A673 (cell line): ENCODE data around the gene DCAF8. TPM values are rescaled to one million over a fixed set of nuclear protein-coding genes. Genes with fewer than 3 reads are reported as not detected.

Source experiments
- BruUV-seq: library from RNA; stranded (reverse); fragments of 400-500 nt; replicated peaks from 2 replicates; lab custom pipeline; 2021; lab: Mats Ljungman, UMichigan
- CTCF ChIA-PET: fragments of 300-600 bp; sonication (Branson Sonifier 250); formaldehyde crosslinking; loops from one replicate; lab custom pipeline; 2022; ENCODE audit warnings: antibody characterized with exemption; lab: Charles Lee
- POLR2A ChIA-PET: fragments of 300-600 bp; sonication (Branson Sonifier 250); formaldehyde crosslinking; loops from one replicate; lab custom pipeline; 2022; ENCODE audit warnings: antibody characterized with exemption; ENCODE audit not compliant: low non-redundant PET; lab: Charles Lee
- DNase-seq: peaks from one replicate; pipeline ENCODE4 v3.0.0-alpha.2; 2015; ENCODE audit warnings: low spot score
- H3K27ac ChIP-seq: fragments of 200-600 bp; sonication (generic); 2 replicates; pipeline ENCODE4 v1.5.1; 2016; ENCODE audit warnings: mixed run types, low read depth, mild to moderate bottlenecking, mixed read lengths, antibody characterized with exemption, low read length; ENCODE audit not compliant: poor library complexity, severe bottlenecking
- H3K27me3 ChIP-seq: fragments of 200-600 bp; sonication (generic); replicated peaks from 2 replicates; pipeline ENCODE4 v1.6.1; 2017; ENCODE audit warnings: mixed run types, low read depth, mild to moderate bottlenecking, mixed read lengths, antibody characterized with exemption, low read length; ENCODE audit not compliant: insufficient read depth, poor library complexity
- H3K36me3 ChIP-seq: fragments of 200-600 bp; sonication (generic); 2 replicates; pipeline ENCODE4 v1.6.1; 2016; ENCODE audit warnings: mixed run types, mild to moderate bottlenecking, mixed read lengths, antibody characterized with exemption, low read length; ENCODE audit not compliant: insufficient read depth, poor library complexity, severe bottlenecking
- H3K4me1 ChIP-seq: fragments of 200-600 bp; sonication (generic); 2 replicates; pipeline ENCODE4 v1.6.1; 2017; ENCODE audit warnings: mixed run types, mild to moderate bottlenecking, mixed read lengths, antibody characterized with exemption, low read length; ENCODE audit not compliant: insufficient read depth, poor library complexity, severe bottlenecking
- H3K4me3 ChIP-seq: fragments of 200-600 bp; sonication (generic); 2 replicates; pipeline ENCODE4 v1.5.1; 2016; ENCODE audit warnings: low read depth, mixed run types, mild to moderate bottlenecking, mixed read lengths, low read length; ENCODE audit not compliant: poor library complexity, severe bottlenecking
- H3K9me3 ChIP-seq: fragments of 200-600 bp; sonication (generic); 2 replicates; pipeline ENCODE4 v1.6.1; 2016; ENCODE audit warnings: mixed run types, low read depth, mild to moderate bottlenecking, mixed read lengths, antibody characterized with exemption, low read length; ENCODE audit not compliant: poor library complexity, severe bottlenecking
- CTCF ChIP-seq: fragments of 300-800, 200-600 bp; sonication (generic); conservative IDR thresholded peaks from 2 replicates; pipeline ENCODE4 v1.5.1; 2017; ENCODE audit warnings: low read depth, mild to moderate bottlenecking, antibody characterized with exemption, low read length, moderate library complexity, mixed read lengths
- EZH2 ChIP-seq: fragments of 200-600 bp; sonication (generic); IDR thresholded peaks from 2 replicates; pipeline ENCODE4 v1.6.1; 2017; ENCODE audit warnings: borderline replicate concordance, low read depth, mild to moderate bottlenecking, mixed read lengths, antibody characterized with exemption, low read length; ENCODE audit not compliant: poor library complexity, severe bottlenecking
- intact Hi-C: fragments of 100-400 bp; cut with micrococcal nuclease; formaldehyde crosslinking; loops from one replicate; pipeline ENCODE4 v1.10.0; 2022; ENCODE audit not compliant: unreplicated experiment
- total RNA-seq: library from RNA; stranded (reverse); gene quantifications from 2 replicates; pipeline ENCODE4 v1.2.3, GENCODE V29; 2021

Gene DCAF8
- total RNA-seq, 1 experiment from 2014 or later = 108 TPM

DNA sequence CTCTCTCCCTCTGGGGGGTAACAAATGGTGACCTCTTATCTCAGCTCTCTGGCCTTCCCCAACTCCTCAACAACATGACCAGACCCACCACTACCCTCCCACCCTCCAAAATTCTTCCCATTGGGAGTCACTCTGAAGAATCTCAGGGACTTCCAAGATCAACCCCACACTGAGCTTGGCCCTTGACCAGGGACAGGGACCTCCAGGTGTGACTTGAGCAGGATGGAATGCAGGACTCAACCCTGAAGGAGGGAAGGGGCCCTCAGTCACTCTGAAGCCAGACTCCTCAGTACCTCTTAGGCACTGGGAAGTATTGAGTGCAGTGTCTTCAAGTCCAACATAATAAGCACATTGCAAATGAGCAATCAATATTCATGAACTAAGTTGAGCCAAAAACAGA, 70.1 kb downstream of the DCAF8 start:
- Histone ChIP-seq H3K27ac (no peak overlapping the region), H3K36me3 (no peaks in the 10 kb centered on the region), H3K9me3 (no peaks in the 10 kb centered on the region), H3K27me3 (no peaks in the 10 kb centered on the region), H3K4me1 (no peaks in the 10 kb centered on the region), H3K4me3 (no peak overlapping the region)
- DNase-seq = no peak
- TF ChIP-seq EZH2 (no peak), CTCF (no peak)
- ChIA-PET CTCF (interaction anchor here (0.6 kb wide), 1 partner anchor 62 kb away, joined by 10 read pairs; no protein-coding TSS in a partner anchor), POLR2A (interaction anchor here (0.6 kb wide), 1 partner anchor 53 kb away, joined by 3 read pairs; no protein-coding TSS in a partner anchor)
- BruUV-seq = no TSS peak
- intact Hi-C loops = loop anchor here (2.0 to 5.0 kb wide), 2 partner anchors 60 to 91 kb away; no protein-coding TSS in a partner anchor

GRCh38 chr1:160191756-160192155, 70.6 kb downstream of the DCAF8 start:
- Histone ChIP-seq H3K27me3 (no peaks in the 10 kb centered on the region), H3K4me1 (no peaks in the 10 kb centered on the region), H3K36me3 (no peaks in the 10 kb centered on the region), H3K4me3 (no peak overlapping the region), H3K27ac (no peak overlapping the region), H3K9me3 (no peaks in the 10 kb centered on the region)
- POLR2A ChIA-PET = interaction anchor here (0.6 kb wide), 1 partner anchor 54 kb away, joined by 3 read pairs; no protein-coding TSS in a partner anchor
- no TSS peak for BruUV-seq
- CTCF ChIA-PET = interaction anchor here (0.6 kb wide), 1 partner anchor 71 kb away, joined by 4 read pairs; no protein-coding TSS in a partner anchor
- TF ChIP-seq CTCF (no peak), EZH2 (no peak)
- no peak for DNase-seq
- intact Hi-C loops = loop anchor here (2.0 to 5.0 kb wide), 2 partner anchors 61 to 91 kb away; no protein-coding TSS in a partner anchor

GRCh38 chr1:160189649-160190625, 72.4 kb downstream of the DCAF8 start, which contains the start of gene CASQ1:
TSS of gene CASQ1 (plus strand) at chr1:160190575. CDS start at chr1:160190752, 177 bp downstream.
- TF ChIP-seq EZH2 (no peak), CTCF (no peak)
- Histone ChIP-seq H3K27me3 (no peaks in the 10 kb centered on the region), H3K9me3 (no peaks in the 10 kb centered on the region), H3K27ac (no peak within 1 kb of the TSS), H3K4me1 (no peaks in the 10 kb centered on the region), H3K4me3 (no peak within 1 kb of the TSS), H3K36me3 (no peaks in the 10 kb centered on the region)
- CTCF ChIA-PET = no interaction called here
- POLR2A ChIA-PET = no interaction called here
- DNase-seq = no peak
- intact Hi-C loops = loop anchor here (5.0 kb wide), 1 partner anchor 62 kb away; no protein-coding TSS in a partner anchor
- no TSS peak for BruUV-seq
